K562 (cell line): ENCODE data around the gene NVL. TPM values are rescaled to one million over a fixed set of nuclear protein-coding genes. Genes with fewer than 3 reads are reported as not detected.

Experiments used
- ATAC-seq: fragments of 200-7000 bp; cut with Tn5 transposase; 3 replicates; pipeline ENCODE4 v1.9.1; 2020; ENCODE audit warnings: moderate library complexity
- BruUV-seq: library from RNA; stranded (reverse); fragments of 400-500 nt; replicated peaks from 2 replicates; lab custom pipeline; 2021; lab: Mats Ljungman, UMichigan
- CTCF ChIA-PET: fragments of 300-600 bp; formaldehyde crosslinking; extraction: SDS; loops from one replicate; lab custom pipeline; 2021; ENCODE audit warnings: low intra/inter-chr PET ratio; lab: Yijun Ruan, JAX
- POLR2A ChIA-PET: fragments of 300-600, 350-650 bp; sonication (Branson Sonifier 250); formaldehyde crosslinking; extraction: SDS; loops from one replicate; lab custom pipeline; 2021; ENCODE audit warnings: antibody characterized with exemption, inconsistent platforms; lab: Yijun Ruan, JAX
- DNase-seq, 4 experiments: peaks; one replicate each; pipeline versions ENCODE4 v3.0.0 to v3.0.0-alpha.2; 2011 to 2018; ENCODE audit warnings: low spot score in 3 of 4, mixed read lengths in 3 of 4; ENCODE audit errors: extremely low read depth in 1 of 4
- FAIRE-seq: peaks from 2 replicates; lab custom pipeline; 2011; peaks lifted over from hg19 to GRCh38; lab: Jason Lieb, UNC
- H2AFZ ChIP-seq: 2 replicates; pipeline ENCODE4 v1.6.0; 2011; ENCODE audit warnings: low read depth, low read length, control low read depth, inconsistent platforms
- H3K27ac ChIP-seq: fragments of 200-600 bp; 3 replicates; pipeline ENCODE4 v1.8.0; 2011; ENCODE audit warnings: low read depth, mild to moderate bottlenecking, control low read depth, inconsistent platforms, low read length, moderate library complexity, mixed read lengths; ENCODE audit errors: extremely low read depth
- H3K27me3 ChIP-seq, 2 experiments: fragments of 300-600 bp in 1 of 2; 2 replicates in 1 of 2; 3 replicates in 1 of 2; pipeline versions ENCODE4 v1.6.0 to v1.8.0; 2011; ENCODE audit warnings: inconsistent platforms in 2 of 2, low read length in 2 of 2, mild to moderate bottlenecking in 1 of 2, mixed read lengths in 1 of 2, moderate library complexity in 1 of 2; ENCODE audit not compliant: control insufficient read depth in 2 of 2, insufficient read depth in 2 of 2
- H3K36me3 ChIP-seq: fragments of 300-600 bp; 3 replicates; pipeline ENCODE4 v1.8.0; 2011; ENCODE audit warnings: mild to moderate bottlenecking, low read length, inconsistent platforms; ENCODE audit not compliant: control insufficient read depth, insufficient read depth
- H3K4me1 ChIP-seq, 2 experiments: fragments of 200-600 bp in 1 of 2; replicated peaks in 1 of 2; 2 replicates in 1 of 2; 3 replicates in 1 of 2; pipeline versions ENCODE4 v1.5.1 to v1.8.0; 2011; ENCODE audit warnings: inconsistent platforms in 2 of 2, low read length in 2 of 2, mild to moderate bottlenecking in 1 of 2, mixed read lengths in 1 of 2, moderate library complexity in 1 of 2; ENCODE audit not compliant: control insufficient read depth in 2 of 2, insufficient read depth in 2 of 2
- H3K4me2 ChIP-seq: 2 replicates; pipeline ENCODE4 v1.6.1; 2011; ENCODE audit warnings: low read length, control low read depth, inconsistent platforms, mixed read lengths; ENCODE audit not compliant: insufficient read depth
- H3K4me3 ChIP-seq: fragments of 200-600 bp; sonication (generic), shearing (Covaris generic); 2 replicates; pipeline ENCODE4 v1.5.1; 2016; ENCODE audit warnings: control low read depth, inconsistent platforms
- H3K79me2 ChIP-seq: fragments of 200-600 bp; 3 replicates; pipeline ENCODE4 v1.8.0; 2011; ENCODE audit warnings: low read length, inconsistent platforms; ENCODE audit not compliant: control insufficient read depth, insufficient read depth
- H3K9ac ChIP-seq, 2 experiments: 2 replicates each; pipeline versions ENCODE4 v1.6.0 to v1.6.1; 2011; ENCODE audit warnings: low read depth in 2 of 2, low read length in 2 of 2, control low read depth in 1 of 2, inconsistent platforms in 1 of 2, mild to moderate bottlenecking in 1 of 2, mixed read lengths in 1 of 2; ENCODE audit not compliant: insufficient read depth in 1 of 2
- H3K9me1 ChIP-seq: one replicate; pipeline ENCODE4 v1.6.0; 2011; ENCODE audit warnings: inconsistent platforms, mild to moderate bottlenecking, low read length, moderate library complexity; ENCODE audit not compliant: control insufficient read depth, insufficient read depth
- H3K9me3 ChIP-seq: replicated peaks from 2 replicates; pipeline ENCODE4 v1.5.1; 2011; ENCODE audit warnings: low read depth, low read length, inconsistent platforms; ENCODE audit not compliant: control insufficient read depth, insufficient read depth
- H4K20me1 ChIP-seq: replicated peaks from 2 replicates; pipeline ENCODE4 v1.6.1; 2011; ENCODE audit warnings: low read length, inconsistent platforms, mixed read lengths; ENCODE audit not compliant: control insufficient read depth, insufficient read depth
- EHMT2 ChIP-seq: fragments of 450-650 bp; IDR thresholded peaks from 2 replicates; pipeline ENCODE4 v1.6.1; 2018; ENCODE audit warnings: antibody characterized with exemption
- RAD21 ChIP-seq, 2 experiments: fragments of 250-450 bp in 1 of 2; fragments of 450-650 bp in 1 of 2; sonication (Bioruptor Pico) in 1 of 2; formaldehyde crosslinking in 1 of 2; IDR thresholded peaks in 1 of 2; conservative IDR thresholded peaks in 1 of 2; 2 replicates each; pipeline versions ENCODE4 v1.4.0 to v1.8.0; 2020 to 2022; ENCODE audit warnings: mild to moderate bottlenecking in 2 of 2, moderate library complexity in 1 of 2
- RBBP5 ChIP-seq: fragments of 200-600 bp; sonication (generic); IDR thresholded peaks from 2 replicates; pipeline ENCODE4 v1.6.1; 2012; ENCODE audit warnings: borderline replicate concordance, mild to moderate bottlenecking, low read length, control low read depth, inconsistent platforms; ENCODE audit not compliant: insufficient read depth, poor library complexity, severe bottlenecking
- SAFB2 ChIP-seq: fragments of 200-400 bp; formaldehyde crosslinking; IDR thresholded peaks from 2 replicates; pipeline ENCODE4 v1.6.1; 2018; ENCODE audit warnings: borderline replicate concordance, low read length, low read depth, moderate library complexity; ENCODE audit not compliant: severe bottlenecking
- TGIF2 ChIP-seq: sonication (generic); formaldehyde crosslinking; IDR thresholded peaks from 2 replicates; pipeline ENCODE4 v1.8.1; 2022; ENCODE audit warnings: mild to moderate bottlenecking, missing genetic modification reagents, moderate library complexity
- ZNF644 ChIP-seq: fragments of 200-800 bp; sonication (Bioruptor generic); IDR thresholded peaks from 2 replicates; pipeline ENCODE4 v1.6.1; 2016; ENCODE audit warnings: low read depth, missing genetic modification characterization, missing compliant biosample characterization
- WGBS: fragments of 100-300 bp; shearing (Covaris generic); methylation state at CpG from one replicate; pipeline ENCODE4 v1.1.6; 2016; ENCODE audit warnings: low coverage, mixed read lengths; ENCODE audit not compliant: insufficient coverage; ENCODE audit errors: missing lambda C conversion rate; 5-methylcytosine and 5-hydroxymethylcytosine counted together
- in situ Hi-C: fragments of 300-500 bp; cut with MboI; formaldehyde crosslinking; loops from 4 replicates; pipeline ENCODE4 v1.15.0; 2018; ENCODE audit warnings: inconsistent platforms, mixed read lengths
- intact Hi-C: fragments of 100-400 bp; cut with micrococcal nuclease; formaldehyde crosslinking; loops from 2 replicates; pipeline ENCODE4 v1.14.2; 2022
- polyA plus RNA-seq, 8 experiments: library from polyadenylated mRNA; depleted of rRNA in 4 of 8; stranded (reverse) in 5 of 8; unstranded in 3 of 8; fragments of >200 nt; fragmentation: Nextera tagmentation in 2 of 8; fragmentation: Illumina TruSeq in 1 of 8; extraction: Ambion mirVana in 2 of 8; extraction: Trizol in 1 of 8; gene quantifications; 2 replicates each; pipeline versions ENCODE4 v1.2.1 to v1.2.3, GENCODE V29; 2011 to 2014; ENCODE audit warnings: inconsistent platforms in 1 of 8, missing spikeins in 1 of 8
- total RNA-seq, 7 experiments: library from RNA; depleted of rRNA in 6 of 7; stranded (reverse); fragments of >200 nt in 6 of 7; fragmentation: Illumina TruSeq in 2 of 7; extraction: Trizol in 2 of 7; gene quantifications; 2 replicates each; pipeline versions ENCODE4 v1.2.1 to v1.2.3, GENCODE V29; 2011 to 2021; ENCODE audit warnings: low replicate concordance in 1 of 7
- TF ChIP-seq, protein P1 (sequence below): fragments of 450-650 bp; IDR thresholded peaks from 2 replicates; pipeline ENCODE4 v1.6.1; 2018; ENCODE audit not compliant: partially characterized antibody
- TF ChIP-seq, protein P2 (sequence below): fragments of 250-450 bp; sonication (Bioruptor Pico); IDR thresholded peaks from 2 replicates; pipeline ENCODE4 v1.5.0; 2021; ENCODE audit warnings: mild to moderate bottlenecking, borderline replicate concordance

Gene NVL
- total and polyA plus RNA-seq, 9 of the 15 experiments (the other 6 are each of a cell fraction or from before 2014, with no cell fraction given) = 32.5 to 86.6 (median 62.9) TPM

DNA sequence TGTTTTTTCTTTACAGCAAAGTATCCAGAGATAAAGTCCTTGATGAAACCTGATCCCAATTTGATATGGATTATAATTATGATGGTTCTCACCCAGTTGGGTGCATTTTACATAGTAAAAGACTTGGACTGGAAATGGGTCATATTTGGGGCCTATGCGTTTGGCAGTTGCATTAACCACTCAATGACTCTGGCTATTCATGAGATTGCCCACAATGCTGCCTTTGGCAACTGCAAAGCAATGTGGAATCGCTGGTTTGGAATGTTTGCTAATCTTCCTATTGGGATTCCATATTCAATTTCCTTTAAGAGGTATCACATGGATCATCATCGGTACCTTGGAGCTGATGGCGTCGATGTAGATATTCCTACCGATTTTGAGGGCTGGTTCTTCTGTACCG lies 140.4 kb downstream of the NVL start:
- WGBS = 96% methylated on average over 7 of the region's 7 CpGs
- POLR2A ChIA-PET = interaction anchor here (1.8 kb wide), 1 partner anchor 15 kb away, joined by 6 read pairs; no protein-coding TSS in a partner anchor
- intact Hi-C loops = no loop called here
- Histone ChIP-seq H3K27ac (no peak overlapping the region), H3K79me2 (peaks cover 58% of the 10 kb centered on the region), H3K9me3 (no peaks in the 10 kb centered on the region; the same call in 1 of the 2 replicates), H3K4me1 (peaks cover 9 to 16% of the 10 kb centered on the region in 2 experiments; a peak in 4 of 5 replicates), H4K20me1 (no peaks in the 10 kb centered on the region), H3K9me1 (no peaks in the 10 kb centered on the region), H3K4me3 (no peak overlapping the region), H3K36me3 (peaks cover 67% of the 10 kb centered on the region), H3K9ac (no peak overlapping the region), H2AFZ (no peak overlapping the region), H3K4me2 (no peak overlapping the region), H3K27me3 (no peaks in the 10 kb centered on the region)
- no TSS peak for BruUV-seq
- no peak for ATAC-seq
- no peak for DNase-seq
- CTCF ChIA-PET = no interaction called here
- in situ Hi-C loops = no loop called here
- TF ChIP-seq SAFB2 (no peak), EHMT2 (no peak), ZNF644 (tag) (no peak), TGIF2 (CRISPR knock-in tag) (no peak), RAD21 (CRISPR knock-in tag; conservative IDR thresholded peaks at IDR 0.05 in 1 of 2, IDR thresholded peaks at IDR 0.05 in 1 of 2) (no peak), RBBP5 (no peak)
- TF ChIP-seq, protein P1, sequence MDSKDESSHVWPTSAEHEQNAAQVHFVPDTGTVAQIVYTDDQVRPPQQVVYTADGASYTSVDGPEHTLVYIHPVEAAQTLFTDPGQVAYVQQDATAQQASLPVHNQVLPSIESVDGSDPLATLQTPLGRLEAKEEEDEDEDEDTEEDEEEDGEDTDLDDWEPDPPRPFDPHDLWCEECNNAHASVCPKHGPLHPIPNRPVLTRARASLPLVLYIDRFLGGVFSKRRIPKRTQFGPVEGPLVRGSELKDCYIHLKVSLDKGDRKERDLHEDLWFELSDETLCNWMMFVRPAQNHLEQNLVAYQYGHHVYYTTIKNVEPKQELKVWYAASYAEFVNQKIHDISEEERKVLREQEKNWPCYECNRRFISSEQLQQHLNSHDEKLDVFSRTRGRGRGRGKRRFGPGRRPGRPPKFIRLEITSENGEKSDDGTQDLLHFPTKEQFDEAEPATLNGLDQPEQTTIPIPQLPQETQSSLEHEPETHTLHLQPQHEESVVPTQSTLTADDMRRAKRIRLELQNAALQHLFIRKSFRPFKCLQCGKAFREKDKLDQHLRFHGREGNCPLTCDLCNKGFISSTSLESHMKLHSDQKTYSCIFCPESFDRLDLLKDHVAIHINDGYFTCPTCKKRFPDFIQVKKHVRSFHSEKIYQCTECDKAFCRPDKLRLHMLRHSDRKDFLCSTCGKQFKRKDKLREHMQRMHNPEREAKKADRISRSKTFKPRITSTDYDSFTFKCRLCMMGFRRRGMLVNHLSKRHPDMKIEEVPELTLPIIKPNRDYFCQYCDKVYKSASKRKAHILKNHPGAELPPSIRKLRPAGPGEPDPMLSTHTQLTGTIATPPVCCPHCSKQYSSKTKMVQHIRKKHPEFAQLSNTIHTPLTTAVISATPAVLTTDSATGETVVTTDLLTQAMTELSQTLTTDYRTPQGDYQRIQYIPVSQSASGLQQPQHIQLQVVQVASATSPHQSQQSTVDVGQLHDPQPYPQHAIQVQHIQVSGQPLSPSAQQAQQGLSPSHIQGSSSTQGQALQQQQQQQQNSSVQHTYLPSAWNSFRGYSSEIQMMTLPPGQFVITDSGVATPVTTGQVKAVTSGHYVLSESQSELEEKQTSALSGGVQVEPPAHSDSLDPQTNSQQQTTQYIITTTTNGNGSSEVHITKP = no peak
- TF ChIP-seq, protein P2, sequence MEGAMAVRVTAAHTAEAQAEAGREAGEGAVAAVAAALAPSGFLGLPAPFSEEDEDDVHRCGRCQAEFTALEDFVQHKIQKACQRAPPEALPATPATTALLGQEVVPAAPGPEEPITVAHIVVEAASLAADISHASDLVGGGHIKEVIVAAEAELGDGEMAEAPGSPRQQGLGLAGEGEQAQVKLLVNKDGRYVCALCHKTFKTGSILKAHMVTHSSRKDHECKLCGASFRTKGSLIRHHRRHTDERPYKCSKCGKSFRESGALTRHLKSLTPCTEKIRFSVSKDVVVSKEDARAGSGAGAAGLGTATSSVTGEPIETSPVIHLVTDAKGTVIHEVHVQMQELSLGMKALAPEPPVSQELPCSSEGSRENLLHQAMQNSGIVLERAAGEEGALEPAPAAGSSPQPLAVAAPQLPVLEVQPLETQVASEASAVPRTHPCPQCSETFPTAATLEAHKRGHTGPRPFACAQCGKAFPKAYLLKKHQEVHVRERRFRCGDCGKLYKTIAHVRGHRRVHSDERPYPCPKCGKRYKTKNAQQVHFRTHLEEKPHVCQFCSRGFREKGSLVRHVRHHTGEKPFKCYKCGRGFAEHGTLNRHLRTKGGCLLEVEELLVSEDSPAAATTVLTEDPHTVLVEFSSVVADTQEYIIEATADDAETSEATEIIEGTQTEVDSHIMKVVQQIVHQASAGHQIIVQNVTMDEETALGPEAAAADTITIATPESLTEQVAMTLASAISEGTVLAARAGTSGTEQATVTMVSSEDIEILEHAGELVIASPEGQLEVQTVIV = no peak
- no peak for FAIRE-seq
